ENCODE measurements around the gene PRRG2.

GRCh38 chr19:49597703-49597974 lies 16.5 kb downstream of the PRRG2 start:
- TF ChIP-seq CTCF (IDR thresholded peaks at IDR 0.05; ENCODE audit: low read depth, low read length, poor library complexity, severe bottlenecking): no peak
- TF ChIP-seq EZH2phosphoT487 (IDR thresholded peaks at IDR 0.05; ENCODE audit: borderline replicate concordance, low read length): no peak

Measured in DOHH2 (cell line).